ENCODE data around the gene ACO1. TPM values are rescaled to one million over a fixed set of nuclear protein-coding genes. Genes with fewer than 3 reads are reported as not detected.

ACO1 gene
- total RNA-seq, 1 experiment from 2014 or later: 36.2 TPM

DNA sequence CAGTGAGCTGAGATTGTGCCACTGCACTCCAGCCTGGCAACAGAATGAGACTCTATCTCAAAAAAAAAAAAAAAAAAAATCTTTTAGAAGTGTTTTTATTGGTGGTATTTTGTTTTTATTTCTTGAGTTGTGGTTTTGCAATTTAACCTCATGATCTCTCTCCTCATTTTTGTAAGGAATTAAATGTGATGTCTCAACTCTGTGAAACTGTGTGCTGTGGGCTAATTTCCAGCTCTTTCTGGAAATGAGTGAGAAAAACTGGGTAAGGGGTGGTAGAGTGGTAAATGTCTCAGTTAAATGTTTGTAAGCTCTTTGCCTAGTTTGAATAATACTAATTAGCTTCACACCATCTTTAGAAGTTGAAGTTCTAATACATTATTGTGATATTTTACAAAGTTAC lies 29.0 kb downstream of the ACO1 start:
- intact Hi-C loops (cut with micrococcal nuclease): no loop called here
- no peaks in the 10 kb centered on the region for H3K27me3 ChIP-seq (ENCODE audit: insufficient read depth, low read length)
- no peaks in the 10 kb centered on the region for H3K4me1 ChIP-seq (ENCODE audit: control insufficient read depth in 1 of 2, insufficient read depth in 2 of 2, low read length in 2 of 2)
- DNase-seq (ENCODE audit: low read depth, low spot score): no peak
- H3K9me2 ChIP-seq (ENCODE audit: insufficient read depth): no peaks in the 10 kb centered on the region
- ChIA-PET RAD21 (ENCODE audit: low non-redundant PET in 1 of 2, low total read pairs in 2 of 2, uncharacterized antibody in 2 of 2, unreplicated experiment in 2 of 2) (no interaction called here), POLR2A (no interaction called here), CTCF (interaction anchor here (0.7 to 1.2 kb wide), 2 partner anchors 9 to 19 kb away, joined by 3 read pairs; no protein-coding TSS in a partner anchor)
- H3K4me3 ChIP-seq (replicated peaks in 1 of 2; ENCODE audit: low read depth in 1 of 2, low read length in 2 of 2): no peak overlapping the region
- H3K4me2 ChIP-seq (ENCODE audit: low read length): no peak overlapping the region
- no TSS peak for BruUV-seq (replicated peaks)
- no peak overlapping the region for H2AFZ ChIP-seq (ENCODE audit: low read depth, low read length, poor library complexity, severe bottlenecking)
- H3K27ac ChIP-seq (ENCODE audit: low read depth, low read length): no peak overlapping the region
- ATAC-seq: no peak
- H3K9ac ChIP-seq (ENCODE audit: low read length): no peak overlapping the region
- H3K36me3 ChIP-seq (ENCODE audit: control insufficient read depth in 1 of 2, insufficient read depth in 2 of 2, low read length in 2 of 2): peaks cover 8% of the 10 kb centered on the region in 2 experiments; a peak in 3 of 4 replicates
- H3K9me3 ChIP-seq (ENCODE audit: control insufficient read depth in 1 of 2, insufficient read depth in 1 of 2, low read depth in 1 of 2, low read length in 2 of 2): no peaks in the 10 kb centered on the region
- no peaks in the 10 kb centered on the region for H4K20me1 ChIP-seq (ENCODE audit: insufficient read depth)
- no peaks in the 10 kb centered on the region for H3K79me2 ChIP-seq (ENCODE audit: insufficient read depth, low read length)
- no peak for TF ChIP-seq POLR2A (IDR thresholded peaks at IDR 0.05; ENCODE audit: borderline replicate concordance, extremely low read depth, insufficient read depth, insufficient read length)
- TF ChIP-seq ZNF274 (IDR thresholded peaks at IDR 0.05; ENCODE audit: low read depth, low read length): no peak
- no peak for TF ChIP-seq JUND (IDR thresholded peaks at IDR 0.05)
- TF ChIP-seq YY1 (IDR thresholded peaks at IDR 0.05; ENCODE audit: extremely low read depth, insufficient replicate concordance, low read depth, low read length): no peak
- TF ChIP-seq EZH2phosphoT487 (IDR thresholded peaks at IDR 0.05; ENCODE audit: borderline replicate concordance): no peak
- TF ChIP-seq EGR1 (IDR thresholded peaks at IDR 0.05; ENCODE audit: low read depth): no peak
- no peak for TF ChIP-seq RAD21 (IDR thresholded peaks at IDR 0.05; ENCODE audit: low read depth)
- TF ChIP-seq ELF1 (IDR thresholded peaks at IDR 0.05; ENCODE audit: borderline replicate concordance, low read depth): no peak
- no peak for TF ChIP-seq SRF (IDR thresholded peaks at IDR 0.05; ENCODE audit: low read depth)
- TF ChIP-seq, protein P1, sequence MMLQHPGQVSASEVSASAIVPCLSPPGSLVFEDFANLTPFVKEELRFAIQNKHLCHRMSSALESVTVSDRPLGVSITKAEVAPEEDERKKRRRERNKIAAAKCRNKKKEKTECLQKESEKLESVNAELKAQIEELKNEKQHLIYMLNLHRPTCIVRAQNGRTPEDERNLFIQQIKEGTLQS (IDR thresholded peaks at IDR 0.05): no peak
- no peak for TF ChIP-seq ZFX (IDR thresholded peaks at IDR 0.05)
- TF ChIP-seq, protein P2, sequence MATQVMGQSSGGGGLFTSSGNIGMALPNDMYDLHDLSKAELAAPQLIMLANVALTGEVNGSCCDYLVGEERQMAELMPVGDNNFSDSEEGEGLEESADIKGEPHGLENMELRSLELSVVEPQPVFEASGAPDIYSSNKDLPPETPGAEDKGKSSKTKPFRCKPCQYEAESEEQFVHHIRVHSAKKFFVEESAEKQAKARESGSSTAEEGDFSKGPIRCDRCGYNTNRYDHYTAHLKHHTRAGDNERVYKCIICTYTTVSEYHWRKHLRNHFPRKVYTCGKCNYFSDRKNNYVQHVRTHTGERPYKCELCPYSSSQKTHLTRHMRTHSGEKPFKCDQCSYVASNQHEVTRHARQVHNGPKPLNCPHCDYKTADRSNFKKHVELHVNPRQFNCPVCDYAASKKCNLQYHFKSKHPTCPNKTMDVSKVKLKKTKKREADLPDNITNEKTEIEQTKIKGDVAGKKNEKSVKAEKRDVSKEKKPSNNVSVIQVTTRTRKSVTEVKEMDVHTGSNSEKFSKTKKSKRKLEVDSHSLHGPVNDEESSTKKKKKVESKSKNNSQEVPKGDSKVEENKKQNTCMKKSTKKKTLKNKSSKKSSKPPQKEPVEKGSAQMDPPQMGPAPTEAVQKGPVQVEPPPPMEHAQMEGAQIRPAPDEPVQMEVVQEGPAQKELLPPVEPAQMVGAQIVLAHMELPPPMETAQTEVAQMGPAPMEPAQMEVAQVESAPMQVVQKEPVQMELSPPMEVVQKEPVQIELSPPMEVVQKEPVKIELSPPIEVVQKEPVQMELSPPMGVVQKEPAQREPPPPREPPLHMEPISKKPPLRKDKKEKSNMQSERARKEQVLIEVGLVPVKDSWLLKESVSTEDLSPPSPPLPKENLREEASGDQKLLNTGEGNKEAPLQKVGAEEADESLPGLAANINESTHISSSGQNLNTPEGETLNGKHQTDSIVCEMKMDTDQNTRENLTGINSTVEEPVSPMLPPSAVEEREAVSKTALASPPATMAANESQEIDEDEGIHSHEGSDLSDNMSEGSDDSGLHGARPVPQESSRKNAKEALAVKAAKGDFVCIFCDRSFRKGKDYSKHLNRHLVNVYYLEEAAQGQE (IDR thresholded peaks at IDR 0.05; ENCODE audit: low read depth): no peak
- TF ChIP-seq, protein P3, sequence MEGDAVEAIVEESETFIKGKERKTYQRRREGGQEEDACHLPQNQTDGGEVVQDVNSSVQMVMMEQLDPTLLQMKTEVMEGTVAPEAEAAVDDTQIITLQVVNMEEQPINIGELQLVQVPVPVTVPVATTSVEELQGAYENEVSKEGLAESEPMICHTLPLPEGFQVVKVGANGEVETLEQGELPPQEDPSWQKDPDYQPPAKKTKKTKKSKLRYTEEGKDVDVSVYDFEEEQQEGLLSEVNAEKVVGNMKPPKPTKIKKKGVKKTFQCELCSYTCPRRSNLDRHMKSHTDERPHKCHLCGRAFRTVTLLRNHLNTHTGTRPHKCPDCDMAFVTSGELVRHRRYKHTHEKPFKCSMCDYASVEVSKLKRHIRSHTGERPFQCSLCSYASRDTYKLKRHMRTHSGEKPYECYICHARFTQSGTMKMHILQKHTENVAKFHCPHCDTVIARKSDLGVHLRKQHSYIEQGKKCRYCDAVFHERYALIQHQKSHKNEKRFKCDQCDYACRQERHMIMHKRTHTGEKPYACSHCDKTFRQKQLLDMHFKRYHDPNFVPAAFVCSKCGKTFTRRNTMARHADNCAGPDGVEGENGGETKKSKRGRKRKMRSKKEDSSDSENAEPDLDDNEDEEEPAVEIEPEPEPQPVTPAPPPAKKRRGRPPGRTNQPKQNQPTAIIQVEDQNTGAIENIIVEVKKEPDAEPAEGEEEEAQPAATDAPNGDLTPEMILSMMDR (IDR thresholded peaks at IDR 0.05 in 2 of 3, conservative IDR thresholded peaks at IDR 0.05 in 1 of 3; ENCODE audit: borderline replicate concordance in 1 of 3, insufficient read depth in 1 of 3, low read depth in 2 of 3, low read length in 2 of 3): no peak
- TF ChIP-seq SP1 (IDR thresholded peaks at IDR 0.05; ENCODE audit: low read depth): no peak
- TF ChIP-seq EZH2 (IDR thresholded peaks at IDR 0.05): no peak
- no peak for TF ChIP-seq CEBPB (IDR thresholded peaks at IDR 0.05; ENCODE audit: low read depth)
- TF ChIP-seq, protein P4, sequence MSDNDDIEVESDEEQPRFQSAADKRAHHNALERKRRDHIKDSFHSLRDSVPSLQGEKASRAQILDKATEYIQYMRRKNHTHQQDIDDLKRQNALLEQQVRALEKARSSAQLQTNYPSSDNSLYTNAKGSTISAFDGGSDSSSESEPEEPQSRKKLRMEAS (IDR thresholded peaks at IDR 0.05): no peak
- TF ChIP-seq, protein P5, sequence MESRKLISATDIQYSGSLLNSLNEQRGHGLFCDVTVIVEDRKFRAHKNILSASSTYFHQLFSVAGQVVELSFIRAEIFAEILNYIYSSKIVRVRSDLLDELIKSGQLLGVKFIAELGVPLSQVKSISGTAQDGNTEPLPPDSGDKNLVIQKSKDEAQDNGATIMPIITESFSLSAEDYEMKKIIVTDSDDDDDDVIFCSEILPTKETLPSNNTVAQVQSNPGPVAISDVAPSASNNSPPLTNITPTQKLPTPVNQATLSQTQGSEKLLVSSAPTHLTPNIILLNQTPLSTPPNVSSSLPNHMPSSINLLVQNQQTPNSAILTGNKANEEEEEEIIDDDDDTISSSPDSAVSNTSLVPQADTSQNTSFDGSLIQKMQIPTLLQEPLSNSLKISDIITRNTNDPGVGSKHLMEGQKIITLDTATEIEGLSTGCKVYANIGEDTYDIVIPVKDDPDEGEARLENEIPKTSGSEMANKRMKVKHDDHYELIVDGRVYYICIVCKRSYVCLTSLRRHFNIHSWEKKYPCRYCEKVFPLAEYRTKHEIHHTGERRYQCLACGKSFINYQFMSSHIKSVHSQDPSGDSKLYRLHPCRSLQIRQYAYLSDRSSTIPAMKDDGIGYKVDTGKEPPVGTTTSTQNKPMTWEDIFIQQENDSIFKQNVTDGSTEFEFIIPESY (IDR thresholded peaks at IDR 0.05; ENCODE audit: extremely low read depth, insufficient replicate concordance, low read length): no peak
- no peak for TF ChIP-seq TCF7L2 (IDR thresholded peaks at IDR 0.05; ENCODE audit: borderline replicate concordance, extremely low read depth, insufficient read depth, insufficient read length)
